NCI-H2196 (cell line): ENCODE data around the gene CCSAP.
"Not testable (repeated sequence)": the region's sequence is repeated elsewhere in the genome, so short reads cannot be mapped to it uniquely, and the experiment has no call there.

Experiments
- DNase-seq: peaks from one replicate; lab custom pipeline; 2025; ENCODE audit not compliant: unreplicated experiment; lab: John Stamatoyannopoulos, UW

The CCSAP gene

DNA sequence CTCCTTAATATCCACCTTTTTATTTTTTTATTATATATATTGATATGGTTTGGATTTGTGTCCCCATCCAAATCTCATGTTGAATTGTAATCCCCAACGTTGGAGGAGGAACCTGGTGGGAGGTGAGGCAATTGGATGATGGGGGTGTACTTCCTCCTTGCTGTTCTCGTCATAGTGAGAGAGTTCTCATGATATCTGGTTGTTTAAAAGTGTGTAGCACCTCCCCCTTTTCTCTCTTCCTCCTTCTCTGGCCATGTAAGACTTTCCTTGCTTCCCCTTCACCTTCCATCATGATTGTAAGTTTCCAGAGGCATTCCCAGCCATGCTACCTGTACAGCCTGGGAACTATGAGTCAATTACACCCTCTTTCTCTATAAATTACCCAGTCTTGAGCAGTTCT lies 22.7 kb upstream of the CCSAP start:
- DNase-seq = no peak

DNA sequence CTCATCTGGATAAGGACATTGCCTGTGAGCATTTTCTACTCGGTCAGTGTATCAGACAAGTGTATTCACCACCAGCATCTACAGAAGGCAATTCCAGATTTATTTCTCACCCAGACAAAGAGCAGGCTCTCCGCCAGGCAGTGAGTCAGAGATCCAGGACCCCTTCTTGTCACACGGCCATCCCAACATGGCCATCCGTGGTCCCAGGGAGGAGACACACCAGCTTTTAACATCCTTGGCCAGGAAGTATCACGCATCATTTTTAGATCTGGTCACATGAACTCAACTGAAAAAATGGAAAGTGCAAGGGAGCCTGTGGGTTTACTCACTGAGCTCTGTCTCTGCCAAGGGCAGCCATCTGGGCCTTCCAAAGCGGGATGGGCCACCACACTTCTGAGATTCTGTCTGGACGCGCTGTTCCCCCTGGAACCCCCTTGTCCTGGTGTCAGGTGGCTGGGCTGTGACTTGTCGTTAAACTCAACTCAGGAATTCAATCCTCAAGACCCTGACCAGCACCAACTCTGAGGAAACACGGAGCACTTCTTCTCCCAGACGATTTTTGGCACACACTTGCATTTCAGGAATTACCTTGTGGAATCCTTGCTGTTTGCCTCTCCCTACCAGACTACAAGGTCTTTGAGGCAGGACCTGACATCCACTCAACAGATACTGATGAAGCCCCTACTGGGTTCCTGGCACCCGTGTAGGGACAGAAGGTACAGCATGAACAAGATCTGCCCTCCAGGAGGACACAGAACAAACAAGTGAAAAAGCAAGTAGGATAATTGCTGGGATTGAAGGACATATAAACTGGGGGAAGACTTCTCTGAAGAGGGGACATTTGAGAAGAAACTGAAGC lies 21.6 kb upstream of the CCSAP start:
- no peak for DNase-seq

DNA sequence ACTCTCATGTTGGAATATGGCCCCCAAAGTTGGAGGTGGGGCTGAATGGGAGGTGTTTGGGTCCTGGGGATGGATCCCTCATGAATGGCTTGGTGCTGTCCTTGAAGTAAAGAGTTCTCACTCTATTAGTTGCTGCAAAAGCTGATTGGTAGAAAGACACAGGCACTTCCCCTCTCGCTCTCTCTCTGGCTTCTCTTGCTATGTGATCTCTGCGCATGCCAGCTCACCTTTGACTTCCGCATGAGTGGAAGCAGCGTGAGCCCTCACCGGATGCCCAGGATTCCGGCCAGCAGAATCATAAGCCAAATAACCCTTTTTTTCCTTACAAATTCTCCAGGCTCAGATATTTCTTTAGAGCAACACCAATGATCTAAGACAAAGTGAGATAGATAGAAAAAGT lies 20.9 kb upstream of the CCSAP start:
- DNase-seq = no peak

DNA sequence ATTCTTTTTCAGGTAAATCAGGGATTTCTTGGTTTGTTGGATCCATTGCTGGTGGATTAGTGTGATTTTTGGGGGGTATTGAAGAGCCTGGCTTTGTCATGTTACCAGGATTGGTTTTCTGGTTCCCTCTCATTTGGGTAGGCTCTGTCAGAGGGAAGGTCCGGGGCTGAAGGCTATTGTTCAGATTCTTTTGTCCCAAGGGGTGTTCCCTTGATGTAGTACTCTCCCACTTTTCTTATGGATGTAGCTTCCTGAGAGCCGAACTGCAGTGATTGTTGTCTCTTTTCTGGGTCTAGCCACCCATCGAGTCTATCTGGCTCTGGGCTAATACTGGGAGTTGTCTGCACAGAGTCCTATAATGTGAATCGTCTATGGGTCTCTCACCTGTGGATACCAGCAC lies 17.6 kb upstream of the CCSAP start:
- no peak for DNase-seq

DNA sequence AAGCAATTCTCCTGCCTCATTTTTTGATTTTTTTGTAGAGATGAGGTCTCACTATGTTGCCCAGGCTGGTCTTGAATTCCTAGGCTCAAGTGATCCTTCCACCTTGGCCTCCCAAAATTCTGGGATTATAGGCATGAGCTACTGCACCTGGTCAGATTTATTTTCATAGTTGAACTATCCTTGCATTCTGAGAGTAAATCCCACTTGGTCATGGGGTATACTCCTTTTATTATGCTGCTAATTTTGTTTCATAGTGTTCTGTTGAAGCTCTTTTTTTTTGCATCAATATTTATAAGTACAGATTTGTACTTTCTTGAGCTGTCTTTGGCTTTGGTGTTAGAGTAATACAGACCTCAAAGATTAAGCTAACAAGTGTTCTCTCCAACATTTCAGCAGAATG lies 12.8 kb upstream of the CCSAP start:
- DNase-seq = no peak

DNA sequence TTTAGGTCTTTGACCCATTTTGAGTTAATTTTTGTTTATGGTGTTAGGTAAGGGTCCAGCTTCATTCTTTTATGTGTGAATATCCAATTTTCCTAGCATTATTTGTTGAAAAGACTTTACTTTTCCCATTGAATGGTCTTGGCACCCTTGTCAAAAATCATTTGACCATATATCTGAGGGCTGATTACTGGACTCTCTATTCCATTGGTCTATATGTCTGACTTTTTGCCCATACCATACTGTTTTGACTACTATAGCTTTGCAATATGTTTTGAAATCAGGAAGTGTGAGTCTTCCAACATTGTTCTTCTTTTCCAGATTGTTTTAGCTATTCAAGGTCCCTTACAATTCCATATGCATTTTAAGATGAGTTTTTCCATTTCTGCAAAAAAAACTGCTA lies 11.4 kb upstream of the CCSAP start:
- no peak for DNase-seq

DNA sequence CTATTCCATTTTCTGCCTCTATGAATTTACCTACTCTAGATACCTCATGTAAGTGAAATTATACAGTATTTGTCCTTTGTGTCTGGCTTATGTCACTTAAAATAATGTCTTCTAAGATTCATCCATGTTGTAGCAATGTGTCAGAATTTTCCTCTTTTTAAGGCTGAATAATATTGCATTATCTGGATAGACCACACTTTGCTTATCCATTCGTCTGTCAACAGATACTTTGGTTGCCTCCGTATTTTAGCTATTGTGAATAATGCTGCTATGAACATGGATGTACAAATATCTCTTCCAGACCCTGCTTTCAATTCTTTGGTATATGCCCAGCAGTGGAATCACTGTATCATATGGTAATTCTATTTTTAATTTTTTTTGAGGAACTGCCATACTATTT lies 10.1 kb upstream of the CCSAP start:
- DNase-seq = no peak

DNA sequence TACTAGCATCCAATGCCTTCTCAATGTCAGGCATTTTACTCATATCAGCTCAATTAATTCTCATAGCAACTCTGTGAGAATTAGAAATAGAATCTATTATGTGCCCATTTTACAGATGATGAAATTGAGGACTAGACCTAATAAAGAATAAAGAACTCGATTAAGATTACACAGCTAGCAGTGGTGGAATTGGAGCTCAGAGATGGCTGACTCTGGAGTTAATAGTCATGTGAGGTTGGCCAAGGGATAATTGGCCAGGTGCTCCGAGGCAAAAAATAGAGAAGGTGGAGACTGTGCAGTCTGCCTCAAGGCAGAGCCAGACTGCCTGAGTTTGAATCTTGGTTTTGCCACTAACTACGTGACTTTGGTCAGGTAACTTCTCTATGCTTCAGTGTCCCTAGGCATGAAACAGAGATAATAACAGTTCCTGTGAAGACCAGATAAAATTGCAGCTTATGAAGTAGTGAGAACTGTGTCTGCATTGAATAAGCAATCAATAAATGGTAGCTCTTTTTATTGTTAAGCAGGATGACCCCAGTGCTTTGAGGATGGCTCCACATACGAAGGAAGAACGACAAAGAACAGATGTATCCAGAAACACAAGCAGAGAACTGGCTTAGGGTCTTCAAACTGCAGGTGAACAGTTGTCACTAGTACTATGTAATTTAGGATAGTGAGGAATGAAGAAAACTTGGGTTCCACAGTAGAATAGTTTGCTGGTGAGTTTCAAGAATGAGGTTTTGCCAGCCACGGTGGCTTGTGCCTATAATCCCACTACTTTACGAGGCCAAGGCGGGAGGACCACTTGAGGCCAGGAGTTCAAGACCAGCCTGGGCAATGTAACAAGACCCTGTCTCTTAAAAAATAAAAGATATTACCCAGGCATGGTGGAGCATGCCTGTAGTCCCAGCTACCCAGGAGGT lies 6.9 kb upstream of the CCSAP start:
- DNase-seq = no peak

DNA sequence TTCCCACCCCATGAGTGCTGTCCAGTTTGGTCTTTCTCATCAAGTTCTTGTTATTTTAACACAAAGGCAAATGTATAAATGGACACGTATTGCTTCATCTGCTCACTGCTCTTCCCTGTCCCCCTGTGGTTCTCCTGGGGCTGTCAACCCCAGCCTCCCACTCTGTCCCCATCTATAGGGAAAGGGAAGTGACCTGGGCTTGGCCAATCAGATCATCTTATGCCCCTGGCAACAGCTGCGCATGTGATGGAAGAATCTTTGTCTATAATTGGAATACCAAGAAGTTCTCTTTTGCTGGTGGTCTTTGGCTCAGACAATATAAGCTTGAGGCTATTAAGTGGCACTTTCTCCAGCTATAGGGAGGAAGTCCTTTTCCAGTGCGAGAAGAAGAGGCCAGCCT lies 4.7 kb upstream of the CCSAP start:
- DNase-seq = no peak

DNA sequence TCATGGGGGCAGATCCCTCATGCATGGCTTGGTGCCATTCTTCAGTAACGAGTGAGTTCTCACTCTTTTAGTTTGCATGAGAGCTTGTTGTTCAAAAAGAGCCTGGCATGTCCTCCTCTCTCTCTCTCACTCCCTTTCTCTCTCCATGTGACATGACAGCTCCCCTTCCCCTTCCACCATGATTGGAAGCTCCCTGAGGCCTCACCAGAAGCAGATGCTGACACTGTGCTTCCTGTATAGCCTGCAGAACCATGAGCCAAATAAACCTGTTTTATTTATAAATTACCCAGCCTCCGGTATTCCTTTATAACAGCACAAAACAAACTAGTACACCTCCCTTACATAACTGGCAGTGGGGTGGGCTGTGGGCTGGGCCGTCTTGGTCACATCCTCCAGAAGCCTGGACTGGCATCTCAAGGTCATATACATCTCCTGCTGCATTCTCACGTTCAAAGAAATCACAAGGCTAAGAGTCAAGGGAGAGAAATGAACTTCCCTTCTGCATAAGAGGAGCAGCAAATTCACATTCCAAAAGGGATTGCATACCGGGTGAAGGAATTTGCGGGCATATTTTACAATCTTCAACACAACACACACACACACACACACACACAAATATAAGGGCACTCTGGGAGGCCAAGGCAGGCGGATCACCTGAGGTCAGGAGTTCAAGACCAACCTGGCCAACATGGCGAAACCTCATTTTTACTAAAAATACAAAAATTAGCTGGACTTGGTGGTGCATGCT lies 2.3 kb upstream of the CCSAP start:
- no peak for DNase-seq

DNA sequence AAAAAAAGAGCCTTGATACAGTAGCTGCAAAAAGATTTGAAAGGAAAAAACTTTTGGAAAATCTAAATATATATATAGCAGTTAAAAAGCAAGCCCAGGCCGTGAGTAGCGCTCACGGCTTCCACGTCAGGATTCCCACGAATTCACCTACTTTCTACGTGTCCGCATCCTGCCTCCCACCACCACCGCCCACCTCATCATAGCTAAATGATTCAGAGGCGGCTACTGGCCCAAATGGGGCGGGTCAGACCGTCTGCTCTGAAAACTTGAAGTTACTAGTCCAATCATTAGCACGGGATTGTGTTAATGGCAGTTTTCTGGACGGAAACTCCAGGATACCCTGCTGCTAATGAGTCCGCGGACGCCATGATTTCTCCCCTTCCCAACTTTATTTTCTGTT lies 1.3 kb upstream of the CCSAP start:
- DNase-seq = no peak

DNA sequence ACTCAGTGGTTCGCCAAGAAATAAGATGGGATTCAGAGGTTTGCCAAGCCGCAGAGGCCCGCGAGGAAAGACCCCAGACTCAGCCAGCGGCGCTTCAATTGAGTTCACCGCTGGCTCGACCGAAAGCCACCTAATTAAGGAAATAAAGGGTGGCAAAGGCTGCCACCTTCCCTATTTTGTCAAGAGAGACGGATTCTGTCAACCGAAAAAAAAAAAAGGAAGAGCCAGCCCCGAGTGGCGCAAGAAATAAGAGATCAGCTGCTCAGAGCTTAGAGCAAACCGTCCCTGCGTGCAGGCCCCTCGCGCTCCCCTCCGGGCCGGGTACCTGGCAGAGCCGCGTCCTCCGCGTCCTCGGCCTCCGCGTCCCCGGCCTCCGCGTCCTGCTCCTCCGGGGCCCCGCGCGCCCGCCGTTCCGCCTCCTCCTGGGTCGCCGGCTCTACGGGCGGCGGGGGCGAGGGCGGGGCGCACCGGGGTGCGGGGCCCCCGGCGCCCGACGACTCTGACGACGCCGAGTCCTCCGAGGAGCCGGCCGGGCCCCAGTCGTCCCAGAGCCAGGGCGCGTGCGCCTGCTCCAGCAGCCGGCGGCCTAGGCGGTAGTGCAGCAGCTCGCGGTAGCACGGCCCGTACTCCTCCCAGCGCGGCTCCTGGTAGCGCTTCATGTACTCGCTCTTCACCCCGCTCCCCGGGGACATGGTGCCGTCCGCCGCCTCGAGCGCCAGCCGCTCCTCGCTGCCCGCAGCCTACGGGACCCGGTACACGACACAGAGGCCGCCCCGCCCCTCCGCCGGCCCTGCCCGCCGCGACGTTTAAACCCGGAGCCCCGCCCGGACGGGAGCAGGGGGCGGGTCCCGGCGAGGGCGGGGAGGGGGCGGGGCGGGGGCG lies 832 bp downstream of the CCSAP start:
- DNase-seq = peak; percentile 79

DNA sequence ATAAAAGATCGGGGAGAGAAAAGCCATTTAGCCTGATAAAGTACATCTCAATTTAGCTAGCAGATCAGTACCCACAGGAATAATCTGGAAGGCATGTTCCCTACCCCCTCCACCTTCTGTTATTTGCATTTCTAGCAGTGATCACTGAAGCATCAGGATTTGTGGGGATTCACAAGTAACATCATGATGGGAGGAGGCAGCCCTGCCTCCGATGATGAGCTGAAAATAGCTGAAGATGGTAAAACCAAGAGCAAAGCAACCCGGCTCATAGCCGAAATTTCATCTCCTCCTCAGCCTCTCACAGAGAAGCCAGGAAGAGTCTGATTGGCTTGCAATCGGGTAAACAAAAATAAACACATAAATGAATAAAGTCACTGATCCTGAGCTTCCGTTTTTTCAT lies 2.4 kb downstream of the CCSAP start:
- DNase-seq = no peak

DNA sequence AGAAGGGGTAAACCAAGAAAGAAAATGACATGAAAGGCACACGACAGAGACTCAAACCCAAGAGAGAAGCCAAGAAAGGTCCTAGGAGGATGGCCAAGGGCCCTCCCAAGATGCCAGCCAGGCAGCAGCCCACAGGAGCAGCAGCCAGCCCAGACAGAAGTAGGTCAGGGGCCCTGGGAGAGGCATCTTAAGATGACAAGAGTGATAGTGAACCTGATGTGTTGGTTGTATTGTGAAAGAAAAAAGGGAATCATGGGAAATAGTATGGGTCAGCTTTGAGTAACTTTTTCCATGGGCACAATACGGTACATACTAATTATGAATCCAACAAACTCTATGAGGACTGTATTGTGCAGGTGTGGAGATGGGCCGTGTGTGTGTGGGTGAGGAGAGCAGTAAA lies 3.3 kb downstream of the CCSAP start:
- DNase-seq = no peak

DNA sequence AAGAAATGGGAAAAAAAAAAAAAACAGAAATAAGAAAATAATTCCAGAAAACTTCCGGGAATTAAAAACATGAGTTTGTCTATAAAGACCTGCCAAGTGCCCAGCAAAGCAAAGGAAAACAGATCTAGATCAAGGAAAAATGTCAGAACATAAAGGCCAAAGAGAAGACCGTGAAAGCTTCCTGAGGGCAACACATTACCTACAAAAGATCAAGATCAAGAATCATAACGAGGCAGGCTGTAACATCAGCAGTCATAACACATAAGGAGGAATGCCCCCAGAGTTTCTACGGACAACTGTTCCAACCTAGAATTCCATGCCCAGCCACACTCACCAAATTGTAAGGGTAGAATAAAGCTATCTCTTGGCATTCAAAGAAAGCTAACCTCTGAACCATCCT lies 3.8 kb downstream of the CCSAP start:
- DNase-seq = no peak

DNA sequence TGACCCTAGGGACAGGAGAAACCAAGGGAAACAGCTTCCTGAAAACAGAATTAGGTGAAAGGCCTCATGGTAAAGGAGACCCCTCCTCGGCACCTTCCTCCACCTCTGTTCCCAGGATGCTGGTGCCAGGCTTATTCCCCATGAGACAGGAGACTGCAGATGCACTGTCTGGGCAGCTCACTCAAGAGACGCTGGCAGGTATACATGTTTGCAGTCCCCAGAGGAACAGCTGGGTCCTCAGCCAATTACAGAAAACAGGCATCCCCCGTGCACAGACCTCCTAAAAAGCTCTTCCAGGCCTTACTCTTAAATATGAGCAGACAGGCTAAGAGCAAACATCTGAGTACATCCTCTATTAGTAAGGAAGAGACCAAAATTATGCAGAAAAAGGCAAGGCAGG lies 6.5 kb downstream of the CCSAP start:
- DNase-seq = no peak

DNA sequence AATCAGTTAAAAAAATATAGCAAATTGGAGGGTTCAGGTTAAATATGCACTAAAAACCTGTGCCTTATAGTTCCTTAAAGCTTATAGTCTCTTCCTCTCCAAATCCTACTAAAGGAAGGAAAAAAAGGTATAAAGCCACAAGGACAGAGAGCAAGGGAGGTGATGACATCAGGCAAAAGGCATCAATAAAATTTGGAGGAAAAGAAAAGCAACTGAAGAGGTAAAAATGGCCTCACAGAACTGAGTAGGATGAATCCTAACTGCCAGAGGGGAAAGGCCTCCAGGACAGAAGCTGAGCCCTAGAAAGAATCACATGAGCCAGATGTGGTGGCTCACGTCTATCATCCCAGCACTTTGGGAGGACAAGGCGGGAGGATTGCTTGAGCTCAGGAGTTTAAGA lies 8.1 kb downstream of the CCSAP start:
- no peak for DNase-seq

DNA sequence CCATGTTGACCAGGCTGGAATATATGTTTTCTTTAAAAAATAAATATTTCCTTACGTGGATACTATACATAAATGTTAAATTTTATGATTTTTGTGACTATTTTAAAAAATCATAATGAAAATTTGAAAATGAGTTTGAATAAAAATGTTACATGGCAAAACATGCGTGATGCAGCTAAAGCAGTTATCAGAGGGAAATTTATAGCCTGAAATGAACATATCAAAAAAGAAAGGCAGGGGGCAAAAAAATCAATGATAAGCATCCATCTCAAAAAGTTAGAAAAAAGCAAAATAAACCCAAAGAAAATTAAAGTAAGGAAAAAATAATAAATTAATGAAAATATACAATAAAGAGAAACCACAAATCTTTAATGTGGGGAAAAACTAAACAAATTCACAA lies 8.6 kb downstream of the CCSAP start:
- no peak for DNase-seq

DNA sequence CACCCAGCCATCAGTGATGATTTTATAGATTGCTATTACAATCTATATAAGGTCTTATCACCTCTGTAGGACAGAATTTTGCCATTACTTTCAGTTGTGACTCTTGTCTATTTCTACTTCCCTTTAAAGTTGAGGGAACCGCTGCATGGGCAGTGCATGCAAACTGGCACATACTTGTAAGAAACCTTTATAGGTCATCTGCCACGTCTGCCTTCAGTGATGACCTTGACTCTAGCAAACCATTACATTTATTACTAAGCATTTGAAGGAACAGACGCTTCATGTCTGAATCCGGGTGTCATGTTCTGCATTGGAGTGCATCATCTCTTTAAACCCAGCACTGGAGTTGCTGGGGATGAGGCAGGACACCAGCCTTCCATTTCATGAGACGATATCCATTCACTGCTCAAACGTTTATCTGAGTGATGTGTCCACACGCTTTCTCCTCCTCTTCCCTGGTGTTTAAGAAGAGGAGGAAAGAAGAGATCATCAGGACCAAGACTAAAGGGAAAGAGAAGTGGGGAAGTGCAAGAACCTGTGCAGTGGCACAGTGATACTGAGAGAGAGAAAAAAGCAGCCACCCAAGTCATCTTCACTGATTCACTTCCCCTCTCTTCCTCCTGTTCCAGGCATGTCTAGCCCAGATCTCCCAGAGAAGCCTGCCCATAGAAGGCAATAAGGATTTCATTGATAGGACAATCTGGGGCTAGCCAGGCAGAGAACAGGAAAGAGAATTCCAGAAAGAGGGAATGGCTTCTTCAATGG lies 14.1 kb downstream of the CCSAP start:
- DNase-seq = no peak

DNA sequence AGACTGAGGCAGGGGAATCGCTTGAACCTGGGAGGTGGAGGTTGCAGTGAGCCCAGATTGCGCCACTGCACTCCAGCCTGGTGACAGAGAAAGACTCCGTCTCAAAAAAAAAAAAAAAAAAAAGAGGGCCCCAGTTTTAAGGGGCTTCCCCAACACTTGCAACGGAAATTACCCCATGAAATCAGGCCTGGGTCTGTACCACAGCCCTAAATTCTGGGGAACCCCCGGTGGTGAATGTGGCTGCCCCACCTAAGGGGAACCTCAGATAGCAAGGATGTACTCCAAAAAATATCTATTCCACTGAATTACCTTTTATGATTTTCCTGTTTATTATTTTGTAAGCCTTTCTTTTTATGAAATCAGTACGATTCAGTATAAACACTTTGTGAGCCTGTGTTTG lies 15.1 kb downstream of the CCSAP start:
- DNase-seq = not testable (repeated sequence)
